Activated CD4-positive, alpha-beta T cell treated with anti-CD3 and anti-CD28 coated beads, Interleukin-2, Interleukin-6, amounts not matched to agents 100 ng/mL and 50 ng/mL, durations not matched to agents 16 hours and 8 hours (primary cell): Measurements from ENCODE around the gene NIM1K.
"Not testable (repeated sequence)": the region's sequence is repeated elsewhere in the genome, so short reads cannot be mapped to it uniquely, and the experiment has no call there.

Experiments
- DNase-seq: peaks from one replicate; pipeline ENCODE4 v3.0.0-alpha.2; 2020

The NIM1K gene

DNA sequence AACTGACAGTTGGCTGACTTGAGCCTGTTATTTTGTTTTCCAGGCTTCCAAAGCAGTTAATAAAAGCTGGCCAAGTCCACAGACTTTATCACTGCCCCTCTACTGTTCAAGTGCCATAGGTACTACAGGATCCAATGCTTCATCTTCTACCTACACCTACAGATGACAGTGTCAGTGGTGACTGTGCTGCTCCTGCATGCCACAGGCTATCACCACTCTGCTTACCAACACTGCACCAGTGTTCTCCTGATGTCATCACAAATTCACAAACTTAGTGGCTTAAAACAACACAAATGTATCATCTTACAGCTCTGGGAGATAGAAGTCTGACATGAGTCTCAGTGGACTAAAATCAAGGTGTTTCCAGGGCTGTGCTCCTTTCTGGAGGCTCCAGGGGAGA lies 94.6 kb downstream of the NIM1K start:
- no peak for DNase-seq

DNA sequence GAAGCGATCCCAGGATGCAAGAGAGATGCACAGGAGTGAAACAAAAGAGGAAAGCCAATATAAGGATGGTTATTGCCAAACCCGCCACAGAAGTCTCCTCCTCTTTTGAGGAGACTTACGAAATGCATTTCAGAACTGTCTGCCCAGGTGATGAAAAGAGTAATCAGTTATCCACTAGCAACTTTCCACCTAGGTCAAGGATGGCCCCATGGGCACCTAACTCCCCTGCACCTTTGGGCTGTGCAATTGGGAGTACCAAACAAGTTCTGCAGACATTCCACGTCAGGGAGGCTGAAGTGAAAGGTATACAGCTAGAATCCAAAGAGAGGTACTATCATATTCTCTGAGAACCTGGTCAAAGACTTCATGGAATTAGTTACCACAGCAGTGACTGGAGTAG lies 95.5 kb downstream of the NIM1K start:
- DNase-seq = no peak

DNA sequence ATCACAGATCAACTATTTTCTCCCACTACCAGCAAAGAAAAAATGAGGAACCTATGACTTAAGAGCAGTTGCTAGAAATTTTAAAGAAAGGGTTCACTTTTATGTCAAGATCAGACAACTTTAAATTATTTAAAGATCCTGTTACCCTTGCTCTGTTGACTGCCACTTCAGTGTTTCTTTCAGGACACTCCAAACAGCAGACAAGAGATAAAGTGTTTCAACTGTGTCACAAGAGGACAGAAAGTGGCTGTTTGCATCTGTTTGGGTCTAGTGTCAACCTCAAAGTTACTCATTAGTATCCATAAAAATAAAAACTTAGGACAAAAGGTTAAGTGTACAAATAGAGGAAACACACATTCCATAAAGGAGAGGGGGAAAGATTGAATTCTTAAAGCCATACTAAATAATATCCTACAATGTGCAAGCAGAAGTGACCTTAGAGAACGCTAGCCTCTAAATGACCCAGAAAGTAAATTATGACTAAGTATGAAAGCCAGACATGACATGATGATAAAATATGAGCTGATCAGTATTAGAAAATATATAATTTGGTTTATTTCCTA lies 96.3 kb downstream of the NIM1K start:
- no peak for DNase-seq

DNA sequence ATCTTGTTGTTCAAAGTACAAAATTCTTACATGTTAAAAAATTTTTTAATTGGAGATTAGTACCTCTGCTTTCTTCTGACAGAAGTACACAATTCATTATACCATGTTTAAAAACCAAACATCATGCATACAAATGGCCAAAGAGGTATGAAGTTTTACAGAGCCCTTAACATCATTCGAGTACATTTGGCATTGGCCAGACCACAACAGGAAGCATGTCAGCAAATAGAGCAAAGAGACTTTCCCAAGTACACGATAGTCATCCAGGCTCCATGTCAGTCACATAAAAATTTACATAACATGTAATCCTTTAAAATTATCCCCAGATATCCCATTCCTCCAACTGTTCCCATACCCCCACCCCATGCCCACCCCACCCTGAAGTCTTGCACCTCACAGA lies 98.7 kb downstream of the NIM1K start:
- no peak for DNase-seq

DNA sequence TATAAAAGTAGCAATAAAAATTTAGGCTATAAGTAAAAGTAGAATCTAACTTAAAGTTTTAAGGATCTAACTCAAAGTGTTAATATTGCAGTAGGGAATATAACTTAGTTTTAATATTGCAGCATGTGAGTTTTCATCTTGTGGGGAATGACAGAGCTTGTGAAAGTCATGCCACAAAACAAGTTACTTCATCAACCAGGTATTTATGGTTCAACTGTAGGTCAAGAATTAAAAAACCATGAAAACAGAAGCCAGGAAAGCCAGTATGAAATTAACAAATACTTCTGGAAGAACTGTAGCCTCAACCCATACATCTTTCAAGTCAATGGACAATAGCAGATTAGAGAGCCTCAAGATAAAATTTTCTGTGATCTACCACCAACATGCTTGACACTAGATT lies 102.2 kb downstream of the NIM1K start:
- no peak for DNase-seq

DNA sequence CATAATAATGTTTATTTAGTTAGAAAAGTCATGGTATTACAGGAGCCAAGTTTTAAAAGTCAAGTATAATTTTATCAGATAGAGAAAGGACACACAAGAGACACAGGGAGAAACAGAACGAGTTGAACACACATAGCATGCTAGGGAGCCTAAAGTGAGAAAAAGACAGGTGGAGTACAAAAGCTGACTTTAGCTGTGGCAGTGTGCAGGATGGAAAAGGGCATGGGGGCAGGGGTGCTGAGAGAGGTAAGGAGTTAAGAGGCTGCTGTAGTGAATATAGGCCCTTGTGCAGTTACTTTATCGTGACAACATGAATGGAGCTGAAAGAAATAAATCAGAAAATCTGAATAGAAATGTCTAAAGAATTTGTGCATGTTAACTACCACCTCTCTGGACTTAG lies 103.2 kb downstream of the NIM1K start:
- no peak for DNase-seq

DNA sequence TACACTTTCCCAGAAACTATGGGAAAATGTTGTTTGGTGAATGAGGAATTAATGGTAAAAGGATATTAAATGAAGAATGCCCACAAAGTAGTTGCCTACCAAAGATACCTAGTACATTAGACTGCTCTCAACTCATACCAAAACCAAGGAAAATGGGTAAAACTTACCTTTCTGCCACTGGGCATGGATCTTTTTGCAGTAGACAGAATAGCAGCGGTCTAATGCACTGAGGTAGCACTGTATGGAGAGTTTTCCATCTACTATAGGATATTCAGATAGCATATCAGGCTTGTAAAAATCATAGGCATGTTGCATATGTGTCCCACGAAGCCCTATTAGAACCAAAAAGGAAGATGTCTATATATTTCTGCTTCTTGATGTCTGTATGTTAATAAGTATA lies 104.8 kb downstream of the NIM1K start:
- DNase-seq = no peak

DNA sequence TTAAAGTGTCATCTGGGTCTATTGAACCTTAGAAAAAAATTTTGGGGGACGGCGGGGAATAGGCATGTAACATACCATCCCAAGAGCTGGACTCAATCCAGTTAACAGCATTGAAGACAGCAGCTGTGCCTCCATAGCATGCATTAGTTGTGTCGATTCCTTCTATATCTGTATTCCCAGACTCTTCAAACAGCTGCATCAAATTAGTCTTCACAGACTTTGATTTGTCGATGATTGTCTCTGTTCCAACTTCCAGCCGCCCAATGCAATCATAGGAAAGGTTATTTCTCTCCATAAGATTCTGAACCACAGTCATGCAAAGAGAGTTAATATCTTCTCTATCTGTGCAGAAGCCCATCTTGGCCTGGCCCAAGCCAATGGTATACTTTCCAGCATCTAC lies 106.4 kb downstream of the NIM1K start:
- no peak for DNase-seq

DNA sequence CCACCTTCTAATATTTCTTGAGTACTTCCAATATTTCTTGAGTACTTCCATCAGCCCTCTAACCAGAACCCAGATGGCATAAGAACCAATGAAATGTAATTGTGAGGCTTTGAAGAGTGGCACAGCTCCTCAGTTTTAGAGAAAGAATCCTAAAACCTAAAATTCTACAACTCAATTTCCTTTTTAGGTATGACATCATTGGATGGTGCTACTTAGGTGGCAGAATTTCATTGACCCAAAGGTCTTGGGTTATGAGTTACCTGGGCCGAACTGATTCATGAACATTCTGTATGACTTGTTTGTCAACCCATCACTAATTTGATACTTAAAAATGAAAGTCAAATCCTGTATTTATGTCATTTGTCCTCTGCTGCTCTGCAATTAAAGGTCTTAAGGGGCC lies 108.1 kb downstream of the NIM1K start:
- no peak for DNase-seq

DNA sequence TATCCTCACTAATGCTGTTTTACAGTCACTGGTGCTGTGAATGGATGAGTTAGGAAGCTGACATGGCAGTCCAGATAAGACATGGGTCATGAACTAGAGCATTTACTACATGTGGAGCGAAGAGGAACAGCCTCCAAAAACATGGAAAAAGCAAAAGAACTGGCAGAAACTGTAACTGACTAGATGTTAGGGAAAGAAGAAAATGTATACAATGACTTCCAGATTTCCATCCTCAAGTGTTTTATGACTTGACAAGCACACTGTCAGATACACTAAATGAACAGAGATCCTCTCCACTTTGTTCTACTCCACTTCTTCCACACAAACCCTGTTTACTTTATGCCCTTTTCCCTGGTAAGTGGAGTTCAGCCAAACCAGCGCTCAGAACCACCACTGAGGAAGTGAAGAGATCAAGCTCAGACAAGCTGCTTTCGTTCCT lies 109.6 kb downstream of the NIM1K start:
- DNase-seq = no peak

DNA sequence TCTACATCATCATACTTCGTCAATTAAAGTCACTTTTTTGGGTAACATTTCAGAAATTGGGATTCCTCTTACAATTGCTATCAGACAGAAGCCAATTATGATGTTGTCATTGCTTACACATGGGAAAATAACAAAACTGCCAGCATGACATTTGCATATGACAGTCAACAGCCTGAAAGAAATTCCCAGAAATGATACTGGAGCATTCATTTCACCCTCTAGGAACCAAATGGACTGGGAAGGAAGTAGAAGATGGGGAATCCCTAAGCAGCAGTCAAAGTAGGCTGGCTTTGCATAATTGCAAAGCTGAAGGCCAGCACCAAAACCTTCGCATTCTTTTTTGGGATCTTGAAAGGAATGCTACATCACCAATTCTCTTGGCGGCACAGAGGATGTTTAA lies 110.5 kb downstream of the NIM1K start:
- DNase-seq = no peak

DNA sequence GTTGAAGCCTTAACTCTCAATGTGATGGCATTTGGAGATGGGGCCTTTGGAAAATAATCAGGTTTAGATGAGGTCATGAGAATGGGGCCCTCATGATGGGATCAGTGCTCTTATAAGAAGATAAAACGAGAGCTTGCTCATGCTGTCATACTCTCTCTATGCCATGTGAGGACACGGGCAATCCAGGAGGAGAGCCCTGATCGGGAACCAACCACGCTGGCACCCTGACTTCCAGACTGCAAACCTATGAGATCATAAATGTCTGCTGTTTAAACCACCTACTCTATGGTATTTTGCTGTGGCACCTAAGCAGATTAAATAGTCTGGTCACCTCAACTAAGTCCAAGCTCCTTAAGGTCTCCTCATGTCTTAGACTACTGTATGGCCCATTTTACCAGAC lies 111.2 kb downstream of the NIM1K start:
- DNase-seq = no peak

DNA sequence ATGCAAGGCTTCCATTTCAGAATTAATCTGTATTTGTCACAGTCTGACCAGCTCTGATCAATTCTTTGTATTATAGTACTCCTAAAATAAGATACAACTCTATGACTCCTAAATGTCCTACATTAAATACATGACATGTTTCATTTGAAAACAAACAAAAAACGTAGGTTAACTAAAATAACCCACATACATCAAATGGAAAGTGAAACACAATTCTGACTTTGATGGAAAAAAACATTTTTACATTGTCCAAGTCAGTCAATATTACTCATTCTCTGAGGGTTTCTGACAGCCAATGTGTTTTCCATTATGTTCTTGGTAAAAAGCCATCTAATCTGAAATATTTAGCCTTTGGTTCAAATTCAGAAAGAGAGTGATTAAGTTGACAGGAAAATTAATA lies 112.5 kb downstream of the NIM1K start:
- peak; percentile 62 for DNase-seq

DNA sequence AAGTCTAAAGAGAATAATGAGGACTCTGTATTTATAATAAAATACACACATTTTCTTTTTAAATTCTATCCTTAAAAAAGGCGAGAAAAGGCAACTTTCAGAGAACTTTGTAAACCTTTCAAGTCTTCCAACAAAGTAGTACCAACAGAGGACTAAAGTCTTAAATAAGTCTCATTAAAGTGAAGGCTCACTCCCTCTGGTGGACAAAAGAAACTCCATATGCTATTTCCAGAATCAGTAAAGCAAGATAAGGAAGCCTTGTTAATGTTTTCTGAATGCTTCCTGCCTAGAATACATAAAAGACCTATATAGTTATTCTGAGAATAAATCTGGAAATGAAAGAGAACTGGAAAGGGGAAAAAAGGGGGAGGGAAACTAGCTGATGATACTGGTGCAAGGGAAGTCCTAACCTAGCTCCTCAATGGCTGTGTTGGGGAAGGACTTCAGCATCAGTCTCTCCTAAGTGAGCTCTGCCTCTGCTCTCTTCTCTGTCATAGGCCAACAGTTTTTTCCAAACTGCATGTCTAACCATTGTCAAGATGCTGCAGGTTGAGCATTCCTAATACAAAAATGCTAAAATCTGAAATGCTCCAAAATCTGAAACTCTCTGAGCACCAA lies 114.0 kb downstream of the NIM1K start:
- DNase-seq = peak; percentile 51

DNA sequence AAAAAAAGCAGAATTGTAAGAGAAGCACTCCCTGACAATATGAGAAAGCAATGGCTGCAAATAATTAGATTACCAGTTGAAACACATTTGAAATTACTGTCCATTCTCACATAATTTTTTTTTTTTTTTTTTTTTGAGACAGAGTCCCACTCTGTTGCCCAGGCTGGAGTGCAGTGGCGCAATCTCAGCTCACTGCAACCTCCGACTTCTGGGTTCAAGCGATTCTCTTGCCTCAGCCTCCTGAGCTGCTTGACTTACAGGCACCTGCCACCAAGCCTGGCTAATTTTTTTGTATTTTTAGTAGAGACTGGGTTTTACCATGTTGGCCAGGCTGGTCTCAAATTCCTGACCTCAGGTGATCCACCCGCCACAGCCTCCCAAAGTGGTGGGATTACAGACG lies 114.9 kb downstream of the NIM1K start:
- not testable (repeated sequence) for DNase-seq

DNA sequence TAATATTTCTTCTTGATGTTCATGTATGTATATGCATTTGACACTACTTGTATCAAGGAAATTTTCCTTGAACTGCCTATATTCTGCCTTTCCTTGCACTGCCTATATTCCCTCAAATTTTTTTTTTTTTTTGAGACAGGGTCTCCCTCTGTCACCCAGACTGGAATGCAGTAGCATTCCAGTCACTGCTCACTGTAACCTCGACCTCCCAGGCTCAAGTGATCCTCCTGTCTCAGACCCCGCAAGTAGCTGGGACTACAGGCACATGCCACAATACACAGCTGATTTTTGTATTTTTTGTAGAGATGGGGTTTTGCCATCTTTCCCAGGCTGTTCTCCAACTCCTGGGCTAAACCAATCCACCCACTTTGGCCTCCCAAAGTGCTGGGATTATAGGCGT lies 117.1 kb downstream of the NIM1K start:
- DNase-seq = no peak

DNA sequence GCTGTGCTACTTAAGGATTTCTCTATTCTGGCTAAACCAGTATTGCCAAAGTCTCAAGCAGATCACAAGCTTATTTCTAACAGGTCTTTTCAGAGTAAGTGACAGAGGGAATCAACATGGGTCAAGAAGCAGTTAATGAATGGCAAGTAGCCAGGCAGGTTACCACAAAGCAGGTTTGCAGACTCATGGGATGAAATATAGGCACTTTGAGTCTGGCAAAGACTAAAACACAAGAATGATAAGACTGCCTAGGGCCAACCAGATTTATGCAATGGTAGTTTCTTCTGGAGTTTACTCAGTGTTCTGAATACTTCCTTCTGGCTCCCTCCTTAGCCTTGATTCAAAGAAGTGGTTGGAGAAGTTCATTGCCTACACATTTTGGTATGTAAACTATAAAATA lies 117.6 kb downstream of the NIM1K start:
- DNase-seq = no peak

DNA sequence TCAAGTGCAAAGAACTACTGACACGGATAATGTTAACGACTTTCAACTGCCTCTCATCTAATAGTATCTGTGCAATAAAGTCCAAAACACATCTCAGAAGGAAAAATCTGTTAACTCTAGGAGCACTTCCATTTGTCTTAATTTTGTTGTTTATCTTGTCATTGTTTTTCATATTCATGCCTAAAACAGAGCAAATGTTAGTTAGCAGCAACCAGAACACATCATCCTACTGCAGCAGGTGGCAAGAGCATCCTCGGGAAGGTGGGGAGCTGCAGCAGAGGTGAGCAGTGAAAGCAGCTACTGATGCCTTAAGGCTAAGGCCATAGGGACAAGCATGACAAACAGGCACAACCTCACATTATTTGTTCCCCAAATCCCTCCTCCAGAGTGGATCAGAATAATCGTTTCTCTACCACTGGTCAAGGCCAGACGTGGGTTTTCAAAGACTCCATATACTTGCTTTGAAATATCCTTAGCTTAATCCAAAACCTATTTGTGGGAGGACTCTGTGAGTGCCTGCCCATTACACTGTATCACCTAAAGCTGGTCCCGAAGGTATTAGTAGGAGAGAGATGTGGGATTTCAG lies 120.1 kb downstream of the NIM1K start:
- DNase-seq = no peak

DNA sequence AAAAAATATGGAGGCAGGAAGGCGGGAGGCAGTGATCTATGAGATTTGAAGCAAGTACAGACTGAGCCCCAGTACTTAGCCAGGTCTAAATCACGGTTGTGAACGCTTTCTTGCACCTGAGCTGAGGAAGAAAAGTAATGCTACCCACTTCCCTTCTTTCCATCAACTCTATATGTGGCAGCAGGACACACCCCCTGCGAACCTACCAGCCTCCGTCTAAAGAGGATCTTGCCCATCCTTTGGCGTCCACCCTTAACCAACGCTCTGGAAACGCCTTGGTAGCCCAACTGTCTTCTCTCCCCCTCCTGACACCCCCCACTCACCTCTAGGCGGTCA lies 120.6 kb downstream of the NIM1K start:
- DNase-seq = no peak

DNA sequence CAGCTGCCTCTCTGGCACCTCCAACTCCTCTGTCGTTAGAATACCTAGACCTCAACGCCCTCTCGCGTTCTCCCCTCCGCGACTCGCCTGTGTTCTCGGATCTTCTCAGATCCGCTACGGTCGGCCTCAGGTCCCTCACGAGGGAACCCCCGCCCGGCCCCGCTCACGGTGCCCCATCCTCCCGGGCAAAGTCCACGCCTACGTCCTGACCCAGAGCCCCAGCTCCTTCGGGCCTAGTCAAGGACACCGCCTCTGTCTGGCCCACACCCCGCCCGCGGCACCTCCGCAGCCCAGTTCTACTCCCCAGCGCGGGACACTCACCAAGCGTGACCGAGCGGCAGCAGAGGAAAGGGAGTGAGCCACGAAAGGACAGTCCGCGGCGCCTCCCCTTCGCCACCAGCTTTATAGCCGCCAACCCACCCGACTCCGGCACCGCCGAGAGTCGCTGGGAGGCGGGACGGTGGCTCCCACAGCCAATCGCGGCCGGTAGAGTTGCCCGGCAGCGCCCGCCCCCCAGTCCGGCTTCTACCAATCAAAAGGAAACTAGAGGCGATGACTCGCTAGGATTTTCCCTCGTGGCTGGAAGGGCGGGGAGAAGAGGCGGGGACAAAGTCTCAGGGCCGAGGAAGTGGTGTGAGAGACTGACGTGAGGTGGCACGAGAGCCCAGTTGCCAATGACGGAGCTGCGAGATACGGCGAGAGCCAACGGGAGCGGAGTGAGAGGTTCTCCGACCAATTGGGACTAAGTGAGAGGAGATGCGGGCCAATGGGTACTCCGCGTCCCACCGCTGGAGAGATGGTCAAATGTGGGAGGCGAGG lies 121.2 kb downstream of the NIM1K start, which contains the start of gene HMGCS1:
Gene HMGCS1 (minus strand): TSS at position 378 of the 819 bp plus-strand sequence. CDS start 14,447 bp downstream, outside the sequence.
- peak; percentile 100 for DNase-seq

DNA sequence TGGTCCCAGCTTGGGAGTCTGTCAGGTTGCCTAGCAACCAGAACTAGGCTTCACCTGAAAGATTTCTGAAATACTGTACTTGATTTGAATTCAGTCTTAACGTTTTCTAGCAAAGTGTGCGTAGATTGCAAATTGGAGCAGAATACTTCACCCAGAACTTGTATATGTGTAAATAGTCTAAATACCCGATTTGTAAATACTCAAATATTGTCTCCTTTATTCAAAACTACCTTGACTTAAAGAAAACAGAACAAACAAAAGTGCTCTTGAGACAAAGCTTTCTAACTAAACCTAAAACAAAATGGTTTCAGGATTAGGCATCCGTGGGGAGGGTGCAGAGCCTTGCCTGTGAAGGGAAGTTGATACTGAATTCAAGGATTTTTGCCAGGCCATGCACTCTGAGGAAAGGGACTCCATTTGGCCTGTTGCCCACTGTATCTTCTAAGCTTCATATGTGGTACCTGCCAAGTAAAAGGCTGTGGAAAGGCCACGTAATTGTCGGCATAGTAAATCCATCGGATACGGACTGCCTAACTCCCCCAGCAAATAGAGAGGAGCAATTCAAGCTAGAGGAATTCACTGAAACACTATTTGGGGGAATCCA lies 121.9 kb downstream of the NIM1K start:
- DNase-seq = no peak

DNA sequence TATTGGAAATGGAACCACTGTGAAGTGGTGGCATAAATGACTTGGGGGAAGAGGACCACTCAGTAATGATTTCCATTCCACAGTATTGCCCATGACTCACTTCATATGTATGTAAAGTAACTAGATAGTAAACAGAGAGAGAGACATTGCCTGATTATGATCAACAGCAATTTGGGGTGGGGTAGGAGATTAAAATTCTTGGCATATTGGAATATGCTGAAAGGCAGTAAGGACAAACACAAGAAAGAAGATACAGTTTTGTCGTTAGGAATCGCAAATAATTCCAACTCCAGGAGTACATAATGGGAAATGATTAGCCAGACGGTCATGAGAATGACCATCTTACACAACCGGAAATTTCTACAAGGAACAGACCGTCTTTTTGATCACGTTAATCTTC lies 122.7 kb downstream of the NIM1K start:
- DNase-seq = no peak

DNA sequence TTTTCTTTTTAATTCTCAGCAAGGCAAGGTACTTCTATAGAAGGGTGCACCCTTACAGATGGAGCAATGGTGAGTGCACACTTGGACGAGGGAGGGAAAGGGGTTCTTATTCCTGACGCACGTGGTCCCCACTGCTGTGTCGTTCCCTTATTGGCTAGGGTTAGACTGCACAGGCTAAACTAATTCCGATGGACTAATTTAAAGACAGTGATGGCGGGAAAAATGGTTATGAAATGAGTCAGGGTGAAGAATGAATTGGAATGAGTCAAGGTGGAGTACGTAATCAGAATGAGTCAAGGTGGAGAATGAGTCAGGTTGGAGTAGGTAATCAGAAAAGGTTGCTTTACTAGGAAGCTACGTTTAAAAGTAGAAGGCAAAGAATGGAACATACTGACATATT lies 123.2 kb downstream of the NIM1K start:
- DNase-seq = peak; percentile 92

DNA sequence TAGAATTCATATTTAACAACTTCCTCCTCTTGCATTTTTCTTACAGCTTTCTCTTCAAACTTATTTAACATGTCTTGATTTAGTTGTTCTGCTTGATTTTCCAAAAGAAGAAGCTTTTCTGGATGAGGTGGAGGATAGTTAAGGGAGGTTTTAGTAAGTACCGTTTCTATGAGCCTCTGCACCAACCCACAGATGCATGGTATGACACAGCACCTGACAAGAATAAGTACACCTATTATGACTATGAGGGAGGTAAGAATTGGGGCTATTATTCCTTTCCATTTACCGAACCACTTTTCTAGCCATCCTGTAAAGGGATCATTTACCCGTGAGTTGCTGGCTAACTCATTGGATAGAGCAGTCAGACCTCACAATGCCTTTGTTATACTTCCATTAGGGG lies 123.7 kb downstream of the NIM1K start:
- peak; percentile 66 for DNase-seq
